Stimulated activated CD4-positive, alpha-beta T cell treated with anti-CD3 and anti-CD28 coated beads, Interleukin-2, amount 100 ng/mL, for 4 hours (primary cell): Measurements from ENCODE around the gene VPS11.

Experiments
- DNase-seq: peaks from one replicate; pipeline ENCODE4 v3.0.0-alpha.2; 2020; ENCODE audit warnings: low read depth

Gene VPS11

GRCh38 chr11:119081682-119082260 lies 14.2 kb downstream of the VPS11 start:
- no peak for DNase-seq

- peak; percentile 89 for DNase-seq
These were observed 17.2 kb downstream of the VPS11 start, which contains the start of gene HMBS for GRCh38 chr11:119084663-119085436. HMBS (plus strand) TSS chr11:119084881; CDS start chr11:119085034, 153 bp downstream.

- peak; percentile 49 for DNase-seq
These were observed 17.8 kb downstream of the VPS11 start for GRCh38 chr11:119085437-119085847.

- DNase-seq: no peak
These were observed 19.5 kb downstream of the VPS11 start for GRCh38 chr11:119087123-119087522.

GRCh38 chr11:119087747-119088241 lies 20.2 kb downstream of the VPS11 start:
- DNase-seq: no peak

GRCh38 chr11:119088406-119088805 lies 20.8 kb downstream of the VPS11 start:
- no peak for DNase-seq

GRCh38 chr11:119089319-119089718 lies 21.7 kb downstream of the VPS11 start:
- no peak for DNase-seq

- no peak for DNase-seq
These were observed 23.6 kb downstream of the VPS11 start for GRCh38 chr11:119091178-119091577.

- no peak for DNase-seq
These were observed 24.6 kb downstream of the VPS11 start for GRCh38 chr11:119091966-119092879.

GRCh38 chr11:119092880-119093842 lies 25.5 kb downstream of the VPS11 start:
- DNase-seq: no peak

GRCh38 chr11:119093942-119094815 lies 26.6 kb downstream of the VPS11 start:
- DNase-seq: peak; percentile 47

GRCh38 chr11:119094816-119095065 lies 27.1 kb downstream of the VPS11 start:
- DNase-seq: no peak

GRCh38 chr11:119095066-119095880 lies 27.7 kb downstream of the VPS11 start:
- peak; percentile 99 for DNase-seq

- DNase-seq: no peak
These were observed 32.1 kb downstream of the VPS11 start for GRCh38 chr11:119099711-119100110.

- DNase-seq: no peak
These were observed 32.8 kb downstream of the VPS11 start for GRCh38 chr11:119100246-119100970.

GRCh38 chr11:119100994-119101758 lies 33.6 kb downstream of the VPS11 start:
- DNase-seq: no peak

- DNase-seq: peak; percentile 76
These were observed 34.3 kb downstream of the VPS11 start, which contains the start of gene DPAGT1 for GRCh38 chr11:119101759-119102423. DPAGT1 (minus strand) TSS chr11:119101853; CDS start chr11:119101655, 198 bp downstream.
